Inflammatory macrophage treated with lipopolysaccharide for 1 hour (primary cell): ENCODE measurements around the gene GADD45GIP1.

ENCODE experiments used
- DNase-seq, 2 donors: peaks; one replicate each; pipeline ENCODE4 v3.0.0-alpha.2; 2020 to 2022

GADD45GIP1 gene

GRCh38 chr19:12956446-12957388 is at the start of gene GADD45GIP1:
Gene GADD45GIP1, minus strand, starts transcription at chr19:12957223. Its CDS starts 11 bp downstream, at chr19:12957212.
- peak; percentile 66 to 74 for DNase-seq

- DNase-seq: no peak
Measured at GRCh38 chr19:13005861-13006370, 48.9 kb upstream of the GADD45GIP1 start.

GRCh38 chr19:13005253-13005652 is 48.2 kb upstream of the GADD45GIP1 start:
- DNase-seq: no peak

GRCh38 chr19:13004273-13004672 is 47.2 kb upstream of the GADD45GIP1 start:
- no peak for DNase-seq

- no peak for DNase-seq
Measured at GRCh38 chr19:13003081-13003480, 46.1 kb upstream of the GADD45GIP1 start.

- no peak for DNase-seq
Measured at GRCh38 chr19:13002166-13002898, 45.3 kb upstream of the GADD45GIP1 start.

GRCh38 chr19:13001502-13002165 is 44.6 kb upstream of the GADD45GIP1 start:
- DNase-seq: no peak

GRCh38 chr19:13001166-13001501 is 44.1 kb upstream of the GADD45GIP1 start:
- DNase-seq: no peak

GRCh38 chr19:12997967-12998940 is 41.2 kb upstream of the GADD45GIP1 start:
- no peak for DNase-seq

GRCh38 chr19:12997179-12997966 is 40.4 kb upstream of the GADD45GIP1 start:
- no peak for DNase-seq

- no peak for DNase-seq
Measured at GRCh38 chr19:12996406-12997094, 39.5 kb upstream of the GADD45GIP1 start.

GRCh38 chr19:12995596-12996405 is 38.8 kb upstream of the GADD45GIP1 start:
- no peak for DNase-seq

GRCh38 chr19:12994701-12995595 is 37.9 kb upstream of the GADD45GIP1 start, which contains the start of gene NFIX:
Gene NFIX, plus strand, starts transcription at chr19:12995475. Its CDS starts 363 bp downstream, at chr19:12995838.
- peak; percentile 50 to 57 for DNase-seq

GRCh38 chr19:12993562-12993961 is 36.5 kb upstream of the GADD45GIP1 start:
- no peak for DNase-seq

GRCh38 chr19:12992729-12993128 is 35.7 kb upstream of the GADD45GIP1 start:
- no peak for DNase-seq

- DNase-seq: no peak
Measured at GRCh38 chr19:12991296-12991695, 34.3 kb upstream of the GADD45GIP1 start.

- DNase-seq: no peak
Measured at GRCh38 chr19:12990853-12991252, 33.8 kb upstream of the GADD45GIP1 start.

GRCh38 chr19:12990431-12990830 is 33.4 kb upstream of the GADD45GIP1 start:
- DNase-seq: no peak
